A172 (cell line): Measurements from ENCODE around the gene TCF12. TPM values are rescaled to one million over a fixed set of nuclear protein-coding genes. Genes with fewer than 3 reads are reported as not detected.

Experiments
- DNase-seq: peaks from one replicate; pipeline ENCODE4 v3.0.0-alpha.2; 2015; ENCODE audit warnings: low spot score
- total RNA-seq: library from RNA; depleted of rRNA; stranded (reverse); fragments of >200 nt; shearing (Covaris generic); gene quantifications from 2 replicates; pipeline ENCODE4 v1.2.3, GENCODE V29; 2014

Gene TCF12
- total RNA-seq, 1 experiment from 2014 or later, result 133 TPM

- no peak for DNase-seq
Measured at GRCh38 chr15:57319226-57319918, 400.9 kb downstream of the TCF12 start.

GRCh38 chr15:57319919-57320560, 401.6 kb downstream of the TCF12 start:
- DNase-seq, result no peak

- DNase-seq, result no peak
Measured at GRCh38 chr15:57320631-57321220, 402.3 kb downstream of the TCF12 start.

- DNase-seq, result no peak
Measured at GRCh38 chr15:57321485-57321884, 403.0 kb downstream of the TCF12 start.

- DNase-seq, result no peak
Measured at GRCh38 chr15:57321973-57322601, 403.6 kb downstream of the TCF12 start.

GRCh38 chr15:57322602-57323250, 404.3 kb downstream of the TCF12 start:
- no peak for DNase-seq

- no peak for DNase-seq
Measured at GRCh38 chr15:57323299-57323805, 404.9 kb downstream of the TCF12 start.

- DNase-seq, result peak; percentile 91
Measured at GRCh38 chr15:57323806-57324589, 405.6 kb downstream of the TCF12 start.

GRCh38 chr15:57324590-57324890, 406.1 kb downstream of the TCF12 start:
- no peak for DNase-seq

GRCh38 chr15:57324944-57325679, 406.7 kb downstream of the TCF12 start:
- DNase-seq, result no peak

GRCh38 chr15:57326196-57326595, 407.8 kb downstream of the TCF12 start:
- DNase-seq, result no peak

- peak; percentile 94 for DNase-seq
Measured at GRCh38 chr15:57327985-57328471, 409.6 kb downstream of the TCF12 start.

GRCh38 chr15:57328479-57328878, 410.0 kb downstream of the TCF12 start:
- no peak for DNase-seq

- no peak for DNase-seq
Measured at GRCh38 chr15:57328897-57329296, 410.5 kb downstream of the TCF12 start.

- DNase-seq, result no peak
Measured at GRCh38 chr15:57329582-57330367, 411.3 kb downstream of the TCF12 start.

GRCh38 chr15:57330619-57331340, 412.3 kb downstream of the TCF12 start:
- no peak for DNase-seq

GRCh38 chr15:57332326-57332725, 413.9 kb downstream of the TCF12 start:
- no peak for DNase-seq

GRCh38 chr15:57333487-57333886, 415.0 kb downstream of the TCF12 start:
- peak; percentile 68 for DNase-seq

- DNase-seq, result peak; percentile 87
Measured at GRCh38 chr15:57334257-57334656, 415.8 kb downstream of the TCF12 start.
